GM12878 (cell line): Measurements from ENCODE around the gene CFAP20. TPM values are rescaled to one million over a fixed set of nuclear protein-coding genes. Genes with fewer than 3 reads are reported as not detected.

Experiments
- ATAC-seq: fragments of 200-7000 bp; cut with Tn5 transposase; 3 replicates; pipeline ENCODE4 v1.9.1; 2020; ENCODE audit warnings: mild to moderate bottlenecking, moderate library complexity
- BruUV-seq: library from RNA; stranded (reverse); fragments of 400-500 nt; replicated peaks from 2 replicates; lab custom pipeline; 2021; lab: Mats Ljungman, UMichigan
- CTCF ChIA-PET: fragments of 300-600 bp; sonication (Branson Sonifier 250); formaldehyde crosslinking; extraction: SDS; loops from one replicate; lab custom pipeline; 2021; ENCODE audit warnings: inconsistent platforms; lab: Yijun Ruan, JAX
- POLR2A ChIA-PET: fragments of 350-600 bp; formaldehyde crosslinking; extraction: SDS; loops from one replicate; lab custom pipeline; 2021; ENCODE audit warnings: inconsistent platforms; lab: Charles Lee
- RAD21 ChIA-PET: fragments of 300-600 bp; sonication (Branson Sonifier 250); formaldehyde crosslinking; loops from one replicate; lab custom pipeline; 2023; ENCODE audit warnings: antibody characterized with exemption; ENCODE audit not compliant: unreplicated experiment; lab: Charles Lee
- SMC1A ChIA-PET: fragments of 300-600 bp; sonication (Branson Sonifier 250); formaldehyde crosslinking; loops from one replicate; lab custom pipeline; 2023; ENCODE audit not compliant: unreplicated experiment, uncharacterized antibody; lab: Charles Lee
- DNase-seq: peaks from one replicate; pipeline ENCODE4 v3.0.0-alpha.2; 2011; ENCODE audit warnings: low read depth, low spot score
- FAIRE-seq: peaks from 3 replicates; lab custom pipeline; 2011; peaks lifted over from hg19 to GRCh38; lab: Jason Lieb, UNC
- H2AFZ ChIP-seq: 2 replicates; pipeline ENCODE4 v1.6.0; 2011; ENCODE audit warnings: low read depth, low read length, control low read depth; ENCODE audit not compliant: control insufficient read depth
- H3K27ac ChIP-seq: 2 replicates; pipeline ENCODE4 v1.5.1; 2011; ENCODE audit warnings: control low read depth; ENCODE audit not compliant: control insufficient read depth, insufficient read depth
- H3K27me3 ChIP-seq, 2 experiments: replicated peaks in 1 of 2; 2 replicates each; pipeline versions ENCODE4 v1.6.0 to v1.6.1; 2011; ENCODE audit warnings: low read length in 1 of 2; ENCODE audit not compliant: control insufficient read depth in 2 of 2, insufficient read depth in 2 of 2
- H3K36me3 ChIP-seq, 2 experiments: 2 replicates each; pipeline ENCODE4 v1.5.1; 2011; ENCODE audit warnings: low read length in 1 of 2; ENCODE audit not compliant: control insufficient read depth in 2 of 2, insufficient read depth in 2 of 2
- H3K4me1 ChIP-seq: 2 replicates; pipeline ENCODE4 v1.6.1; 2011; ENCODE audit warnings: mild to moderate bottlenecking, low read length, moderate library complexity, mixed read lengths; ENCODE audit not compliant: control insufficient read depth, insufficient read depth
- H3K4me2 ChIP-seq: 2 replicates; pipeline ENCODE4 v1.6.0; 2011; ENCODE audit warnings: control low read depth; ENCODE audit not compliant: control insufficient read depth, insufficient read depth
- H3K4me3 ChIP-seq: fragments of 200-600 bp; sonication (generic); 2 replicates; pipeline ENCODE4 v1.5.1; 2016
- H3K79me2 ChIP-seq: 2 replicates; pipeline ENCODE4 v1.6.0; 2011; ENCODE audit warnings: low read length; ENCODE audit not compliant: control insufficient read depth, insufficient read depth
- H3K9ac ChIP-seq: 2 replicates; pipeline ENCODE4 v1.8.0; 2011; ENCODE audit warnings: low read length, control low read depth, mixed read lengths; ENCODE audit not compliant: control insufficient read depth, insufficient read depth
- H3K9me3 ChIP-seq: replicated peaks from 3 replicates; pipeline ENCODE4 v1.5.1; 2011; ENCODE audit warnings: mild to moderate bottlenecking, low read length; ENCODE audit not compliant: control insufficient read depth, insufficient read depth
- H4K20me1 ChIP-seq: 2 replicates; pipeline ENCODE4 v1.6.0; 2011; ENCODE audit not compliant: control insufficient read depth, insufficient read depth
- BACH1 ChIP-seq: fragments of 450-650 bp; IDR thresholded peaks from 2 replicates; pipeline ENCODE4 v1.6.1; 2017; ENCODE audit warnings: mild to moderate bottlenecking, borderline replicate concordance
- BMI1 ChIP-seq: fragments of 450-650 bp; IDR thresholded peaks from 2 replicates; pipeline ENCODE4 v1.6.1; 2016; ENCODE audit warnings: mild to moderate bottlenecking, moderate library complexity, borderline replicate concordance
- CBFB ChIP-seq: IDR thresholded peaks from 2 replicates; pipeline ENCODE4 v1.6.1; 2016; ENCODE audit warnings: antibody characterized with exemption, low read depth
- FOXM1 ChIP-seq: IDR thresholded peaks from 2 replicates; pipeline ENCODE4 v1.6.1; 2012; ENCODE audit warnings: low read depth, mild to moderate bottlenecking, inconsistent platforms, low read length, moderate library complexity
- GABPA ChIP-seq: IDR thresholded peaks from 2 replicates; pipeline ENCODE4 v1.6.1; 2014; ENCODE audit warnings: antibody characterized with exemption, low read depth, mild to moderate bottlenecking, inconsistent platforms
- MEF2A ChIP-seq: IDR thresholded peaks from 2 replicates; pipeline ENCODE4 v1.6.1; 2011; ENCODE audit warnings: low read depth, mild to moderate bottlenecking, low read length, moderate library complexity; ENCODE audit not compliant: insufficient read depth
- MTA2 ChIP-seq: fragments of 450-650 bp; IDR thresholded peaks from 2 replicates; pipeline ENCODE4 v1.6.1; 2016; ENCODE audit warnings: low read depth, mild to moderate bottlenecking, moderate library complexity
- MYB ChIP-seq: fragments of 150-350 bp; IDR thresholded peaks from 2 replicates; pipeline ENCODE4 v1.6.1; 2014; ENCODE audit warnings: mild to moderate bottlenecking, low read depth, low read length, borderline replicate concordance
- NFXL1 ChIP-seq: fragments of 450-650 bp; IDR thresholded peaks from 2 replicates; pipeline ENCODE4 v1.6.1; 2017; ENCODE audit warnings: antibody characterized with exemption, mild to moderate bottlenecking, borderline replicate concordance
- SMAD1 ChIP-seq: fragments of 450-650 bp; IDR thresholded peaks from 2 replicates; pipeline ENCODE4 v1.6.1; 2018; ENCODE audit warnings: mild to moderate bottlenecking, low read depth; ENCODE audit not compliant: partially characterized antibody
- STAT1 ChIP-seq: fragments of 450-650 bp; conservative IDR thresholded peaks from 2 replicates; pipeline ENCODE4 v1.6.1; 2014; ENCODE audit warnings: antibody characterized with exemption, mild to moderate bottlenecking
- TBL1XR1 ChIP-seq: IDR thresholded peaks from 2 replicates; pipeline ENCODE4 v1.6.1; 2012; ENCODE audit warnings: low read depth, low read length, improper control_type of control experiment
- TCF3 ChIP-seq: IDR thresholded peaks from 2 replicates; pipeline ENCODE4 v1.6.1; 2012; ENCODE audit warnings: low read depth, mild to moderate bottlenecking, low read length, borderline replicate concordance; ENCODE audit not compliant: insufficient read depth
- WRNIP1 ChIP-seq: IDR thresholded peaks from 2 replicates; pipeline ENCODE4 v1.6.1; 2011; ENCODE audit warnings: low read depth, low read length, improper control_type of control experiment, borderline replicate concordance
- ZNF207 ChIP-seq: fragments of 450-650 bp; IDR thresholded peaks from 2 replicates; pipeline ENCODE4 v1.6.1; 2014; ENCODE audit warnings: antibody characterized with exemption, mild to moderate bottlenecking, borderline replicate concordance
- ZNF24 ChIP-seq: fragments of 450-650 bp; IDR thresholded peaks from 2 replicates; pipeline ENCODE4 v1.6.1; 2017; ENCODE audit warnings: antibody characterized with exemption, mild to moderate bottlenecking
- WGBS: methylation state at CpG from one replicate; pipeline ENCODE4 v1.1.6; 2016; ENCODE audit warnings: low lambda C conversion rate; ENCODE audit not compliant: insufficient replicate concordance, insufficient coverage; ENCODE audit errors: missing lambda C conversion rate; 5-methylcytosine and 5-hydroxymethylcytosine counted together
- in situ Hi-C: fragments of 300-500 bp; cut with MboI; formaldehyde crosslinking; loops from 9 replicates; pipeline ENCODE4 v1.14.3; 2018; ENCODE audit warnings: mixed read lengths
- intact Hi-C: fragments of 100-400 bp; cut with micrococcal nuclease; formaldehyde crosslinking; loops from one replicate; pipeline ENCODE4 v1.14.2; 2022; ENCODE audit not compliant: unreplicated experiment
- polyA plus RNA-seq, 11 experiments: library from polyadenylated mRNA; depleted of rRNA in 4 of 11; unstranded in 6 of 11; stranded (reverse) in 5 of 11; fragments of >200 nt; fragmentation: Nextera tagmentation in 4 of 11; fragmentation: Illumina TruSeq in 1 of 11; extraction: Ambion mirVana in 4 of 11; extraction: Trizol in 1 of 11; gene quantifications; 1 replicate in 1 of 11; 2 replicates in 10 of 11; pipeline versions ENCODE4 v1.2.1 to v1.2.3, GENCODE V29; 2011 to 2016; ENCODE audit warnings: inconsistent platforms in 2 of 11, missing spikeins in 2 of 11, low read depth in 1 of 11
- total RNA-seq, 4 experiments: library from RNA; depleted of rRNA in 3 of 4; stranded (reverse); fragments of >200 nt in 3 of 4; fragmentation: Illumina TruSeq in 1 of 4; extraction: Trizol in 1 of 4; gene quantifications; 2 replicates each; pipeline versions ENCODE4 v1.2.1 to v1.2.3, GENCODE V29; 2013 to 2021
- TF ChIP-seq, protein P1 (sequence below): fragments of 150-350 bp; IDR thresholded peaks from 2 replicates; pipeline ENCODE4 v1.6.1; 2016; ENCODE audit warnings: low read depth, low read length

CFAP20 gene
- total and polyA plus RNA-seq, 10 of the 15 experiments (the other 5 are each of a cell fraction or from before 2014, with no cell fraction given) = 10.9 to 61.7 (median 46.2) TPM

DNA sequence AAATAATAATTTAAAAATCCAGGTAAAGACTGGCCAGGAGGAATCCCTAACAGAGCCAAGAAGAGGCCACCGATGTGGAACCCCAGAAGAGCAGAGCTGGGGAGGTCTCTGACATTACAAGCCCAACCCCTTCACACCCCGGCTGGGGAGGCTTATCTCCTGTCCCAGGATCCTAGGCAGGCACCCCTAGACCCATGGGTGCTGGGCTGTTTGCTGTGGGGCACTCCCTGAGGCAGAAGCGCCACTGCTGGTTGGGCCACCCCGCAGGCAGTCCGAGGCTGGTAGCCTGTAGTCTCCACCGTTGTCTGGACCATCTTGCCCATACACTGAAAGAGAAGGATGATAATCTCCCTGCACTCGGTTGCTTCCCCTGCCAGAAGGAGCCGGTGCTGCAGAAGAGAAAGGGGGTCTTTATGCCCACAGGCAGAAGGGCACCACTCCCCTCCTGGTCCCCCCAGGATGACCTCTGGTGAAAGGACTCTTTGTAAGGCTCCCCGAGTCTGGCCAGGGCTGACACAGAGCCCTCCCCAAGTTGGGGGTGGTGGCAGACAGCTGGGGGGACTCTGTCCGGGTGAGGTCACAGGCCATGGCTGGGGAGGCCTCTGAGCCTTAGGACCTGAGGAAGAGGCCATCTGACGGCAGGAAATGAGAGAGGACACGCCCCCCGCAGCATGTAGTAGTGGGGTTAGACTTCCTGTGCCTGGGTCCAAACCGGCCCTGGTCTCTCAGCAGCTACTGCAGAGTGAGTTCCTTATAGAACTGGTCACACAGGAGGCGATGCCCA, 34.2 kb downstream of the CFAP20 start:
- POLR2A ChIA-PET = interaction anchor here (1.0 kb wide), 1 partner anchor 32 kb away, joined by 3 read pairs; no protein-coding TSS in a partner anchor
- DNase-seq (no peak), FAIRE-seq (no peak)

More for the DNA sequence above, 34.2 kb downstream of the CFAP20 start:
- Histone ChIP-seq H3K79me2 (no peaks in the 10 kb centered on the region), H3K9ac (no peak overlapping the region), H2AFZ (no peak overlapping the region; the same call in none of the 2 replicates), H3K4me1 (no peaks in the 10 kb centered on the region), H4K20me1 (no peaks in the 10 kb centered on the region), H3K36me3 (no peaks in the 10 kb centered on the region), H3K4me3 (no peak overlapping the region), H3K4me2 (no peak overlapping the region), H3K9me3 (no peaks in the 10 kb centered on the region), H3K27ac (no peak overlapping the region), H3K27me3 (no peaks in the 10 kb centered on the region)
- ChIA-PET SMC1A (interaction anchor here (0.7 to 1.0 kb wide), 2 partner anchors 21 to 26 kb away, joined by 3 read pairs; no protein-coding TSS in a partner anchor), RAD21 (no interaction called here), CTCF (interaction anchor here (1.0 to 10.4 kb wide), 2 partner anchors 12 to 29 kb away, joined by 3 to 186 read pairs; partner anchors contain the start of gene CFAP20)
- in situ Hi-C loops (no loop called here), intact Hi-C loops (no loop called here)
- no peak for TF ChIP-seq WRNIP1
- no peak for TF ChIP-seq MTA2
- no peak for TF ChIP-seq STAT1
- TF ChIP-seq BMI1 = no peak
- TF ChIP-seq MYB = no peak
- no peak for TF ChIP-seq SMAD1
- no peak for TF ChIP-seq FOXM1
- TF ChIP-seq ZNF24 = no peak
- TF ChIP-seq BACH1 = no peak
- TF ChIP-seq MEF2A = no peak
- TF ChIP-seq, protein P1, sequence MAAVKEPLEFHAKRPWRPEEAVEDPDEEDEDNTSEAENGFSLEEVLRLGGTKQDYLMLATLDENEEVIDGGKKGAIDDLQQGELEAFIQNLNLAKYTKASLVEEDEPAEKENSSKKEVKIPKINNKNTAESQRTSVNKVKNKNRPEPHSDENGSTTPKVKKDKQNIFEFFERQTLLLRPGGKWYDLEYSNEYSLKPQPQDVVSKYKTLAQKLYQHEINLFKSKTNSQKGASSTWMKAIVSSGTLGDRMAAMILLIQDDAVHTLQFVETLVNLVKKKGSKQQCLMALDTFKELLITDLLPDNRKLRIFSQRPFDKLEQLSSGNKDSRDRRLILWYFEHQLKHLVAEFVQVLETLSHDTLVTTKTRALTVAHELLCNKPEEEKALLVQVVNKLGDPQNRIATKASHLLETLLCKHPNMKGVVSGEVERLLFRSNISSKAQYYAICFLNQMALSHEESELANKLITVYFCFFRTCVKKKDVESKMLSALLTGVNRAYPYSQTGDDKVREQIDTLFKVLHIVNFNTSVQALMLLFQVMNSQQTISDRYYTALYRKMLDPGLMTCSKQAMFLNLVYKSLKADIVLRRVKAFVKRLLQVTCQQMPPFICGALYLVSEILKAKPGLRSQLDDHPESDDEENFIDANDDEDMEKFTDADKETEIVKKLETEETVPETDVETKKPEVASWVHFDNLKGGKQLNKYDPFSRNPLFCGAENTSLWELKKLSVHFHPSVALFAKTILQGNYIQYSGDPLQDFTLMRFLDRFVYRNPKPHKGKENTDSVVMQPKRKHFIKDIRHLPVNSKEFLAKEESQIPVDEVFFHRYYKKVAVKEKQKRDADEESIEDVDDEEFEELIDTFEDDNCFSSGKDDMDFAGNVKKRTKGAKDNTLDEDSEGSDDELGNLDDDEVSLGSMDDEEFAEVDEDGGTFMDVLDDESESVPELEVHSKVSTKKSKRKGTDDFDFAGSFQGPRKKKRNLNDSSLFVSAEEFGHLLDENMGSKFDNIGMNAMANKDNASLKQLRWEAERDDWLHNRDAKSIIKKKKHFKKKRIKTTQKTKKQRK = no peak
- no peak for TF ChIP-seq GABPA
- TF ChIP-seq TBL1XR1 = no peak
- no peak for TF ChIP-seq ZNF207
- no peak for TF ChIP-seq NFXL1
- TF ChIP-seq CBFB = no peak
- TF ChIP-seq TCF3 = no peak
- peak; percentile 10; the same call in 1 of the 3 replicates for ATAC-seq
- no TSS peak for BruUV-seq
- WGBS = 44% methylated on average over 15 of the region's 15 CpGs
